GM18507 (cell line): ENCODE data around the gene MBNL1.
A peak's percentile ranks its signal among the peaks of the same experiment; 100 is the strongest.

Experiments used
- DNase-seq: peaks from one replicate; pipeline ENCODE4 v3.0.0; 2011; ENCODE audit warnings: low read depth; ENCODE audit not compliant: insufficient read length; ENCODE audit errors: extremely low spot score
- FAIRE-seq: peaks from 2 replicates; lab custom pipeline; 2011; peaks lifted over from hg19 to GRCh38; lab: Jason Lieb, UNC

MBNL1 gene

GRCh38 chr3:152245498-152246170, 23.1 kb upstream of the MBNL1 start:
- DNase-seq (no peak), FAIRE-seq (peak; percentile 81)

- DNase-seq (no peak), FAIRE-seq (no peak)
Observed at GRCh38 chr3:152251916-152252315, 16.8 kb upstream of the MBNL1 start.

- FAIRE-seq, result peak; percentile 71
- no peak for DNase-seq
Observed at GRCh38 chr3:152252755-152253154, 16.0 kb upstream of the MBNL1 start.

DNA sequence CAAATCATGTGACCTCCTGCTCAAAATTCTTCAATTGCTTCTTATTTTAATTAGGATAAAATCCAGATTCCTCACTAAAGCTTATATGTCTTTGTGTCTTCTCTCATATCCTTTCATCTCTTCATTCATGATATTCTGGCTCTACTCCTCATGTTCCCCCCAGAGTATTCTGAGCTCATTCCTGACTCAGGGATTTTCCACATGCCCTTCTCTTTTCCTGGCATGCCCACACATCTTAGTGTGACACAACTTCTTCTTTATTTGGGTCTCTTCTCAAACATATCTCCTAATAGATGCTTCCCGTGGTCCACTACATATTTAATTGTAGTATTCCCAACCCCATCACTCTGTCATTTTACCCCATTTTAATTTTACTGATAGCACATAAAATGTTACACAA, 15.2 kb upstream of the MBNL1 start:
- DNase-seq, result no peak
- FAIRE-seq, result peak; percentile 44

DNA sequence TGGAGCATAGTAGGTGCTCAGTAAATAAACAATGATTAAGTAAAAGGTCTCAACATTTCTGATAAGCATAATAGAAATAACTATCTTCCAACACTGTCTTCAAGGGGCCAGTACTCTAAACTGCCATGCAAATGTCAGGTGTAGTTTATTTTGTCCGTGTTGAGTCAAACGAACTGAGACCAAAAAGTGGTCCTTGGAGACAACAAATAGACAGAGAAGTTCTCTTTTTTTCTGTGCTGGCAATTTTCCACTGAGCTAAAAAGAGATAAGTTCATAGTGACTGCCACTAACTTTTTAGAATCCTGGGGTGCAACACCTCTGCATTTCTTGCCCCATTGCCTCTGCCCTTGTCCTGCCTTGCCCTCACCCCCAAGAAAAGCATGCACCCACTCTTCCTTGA, 14.7 kb upstream of the MBNL1 start:
- DNase-seq (no peak), FAIRE-seq (peak; percentile 82)

GRCh38 chr3:152255290-152255689, 13.4 kb upstream of the MBNL1 start:
- DNase-seq, result no peak
- FAIRE-seq, result no peak

DNA sequence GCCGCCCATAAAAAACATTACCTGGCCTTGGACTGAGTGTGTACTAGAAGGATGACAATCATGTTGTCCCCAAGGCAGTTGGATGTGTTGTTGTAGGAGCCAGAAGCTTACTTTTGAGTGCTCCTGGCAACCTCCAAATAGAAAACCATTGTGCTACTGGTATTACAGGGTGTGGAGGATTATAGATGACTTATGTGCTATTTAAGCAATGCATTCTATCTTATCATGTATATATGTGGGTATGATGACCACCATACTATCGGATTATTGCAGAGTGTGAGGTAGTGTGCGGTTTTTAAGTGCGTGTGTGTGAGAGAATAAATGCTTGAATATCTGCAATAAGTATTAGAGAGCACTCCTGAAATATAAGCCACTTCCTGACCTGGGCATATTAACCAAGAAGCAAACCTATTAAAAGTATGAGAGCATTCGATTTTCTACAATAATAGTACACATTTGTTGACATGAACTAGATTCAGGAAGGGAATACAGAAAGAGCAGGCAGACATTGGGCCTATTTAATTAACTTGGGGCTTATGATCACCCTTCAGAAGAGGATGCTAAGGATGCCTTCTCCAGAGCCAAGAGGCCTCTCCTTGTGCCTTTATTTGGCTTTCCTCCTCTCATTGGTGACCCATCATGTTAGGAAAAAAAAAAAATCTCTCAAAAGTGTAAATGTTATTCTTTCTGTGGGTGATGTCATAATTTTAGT, 11.7 kb upstream of the MBNL1 start:
- FAIRE-seq, result peak; percentile 15
- DNase-seq, result no peak

DNA sequence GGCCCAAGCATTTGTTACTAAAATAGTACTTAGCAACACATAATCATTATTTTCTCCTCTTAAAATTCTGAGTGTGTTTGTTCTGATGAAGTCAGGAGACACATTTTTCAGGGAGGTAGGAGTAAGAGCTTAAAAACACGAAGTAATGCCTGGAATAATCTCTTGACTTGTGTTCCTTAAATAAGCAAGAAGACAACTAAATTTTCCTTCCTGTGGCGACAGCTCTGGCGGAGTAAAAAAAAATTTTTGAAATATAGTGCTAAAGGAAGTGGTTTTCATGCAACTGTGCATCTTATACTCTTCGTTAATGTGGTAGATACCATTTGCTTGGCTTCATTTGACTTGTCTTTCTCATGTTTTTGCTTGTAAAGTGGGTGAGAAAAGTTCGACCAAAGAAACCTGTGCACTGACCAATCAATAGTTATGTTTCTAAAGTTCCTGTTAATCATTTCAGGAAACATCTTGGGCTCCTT, 11.1 kb upstream of the MBNL1 start:
- no peak for DNase-seq
- FAIRE-seq, result peak; percentile 95

GRCh38 chr3:152258448-152259393, 10.0 kb upstream of the MBNL1 start:
- no peak for DNase-seq
- FAIRE-seq, result peak; percentile 74

GRCh38 chr3:152259468-152259867, 9.3 kb upstream of the MBNL1 start:
- DNase-seq (no peak), FAIRE-seq (no peak)

DNA sequence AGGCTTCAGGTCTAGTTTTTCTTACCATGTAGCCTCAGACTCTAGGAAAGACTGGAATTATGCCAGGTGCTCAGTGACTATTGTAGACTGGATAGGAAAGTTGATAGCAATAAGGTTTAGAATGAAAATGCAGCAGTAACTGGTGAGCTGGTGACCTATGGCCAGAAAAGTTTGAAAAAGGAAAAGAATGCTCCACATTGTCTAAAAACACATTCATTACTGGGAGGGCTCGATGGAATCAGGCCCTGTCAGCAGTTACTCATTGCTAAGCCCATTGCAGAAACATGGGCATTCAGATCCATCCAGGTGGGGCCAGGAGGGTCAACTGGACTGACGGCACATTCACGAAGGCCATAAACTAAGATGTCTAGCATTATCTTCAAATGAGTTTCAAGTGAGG, 8.7 kb upstream of the MBNL1 start:
- DNase-seq (no peak), FAIRE-seq (no peak)

DNA sequence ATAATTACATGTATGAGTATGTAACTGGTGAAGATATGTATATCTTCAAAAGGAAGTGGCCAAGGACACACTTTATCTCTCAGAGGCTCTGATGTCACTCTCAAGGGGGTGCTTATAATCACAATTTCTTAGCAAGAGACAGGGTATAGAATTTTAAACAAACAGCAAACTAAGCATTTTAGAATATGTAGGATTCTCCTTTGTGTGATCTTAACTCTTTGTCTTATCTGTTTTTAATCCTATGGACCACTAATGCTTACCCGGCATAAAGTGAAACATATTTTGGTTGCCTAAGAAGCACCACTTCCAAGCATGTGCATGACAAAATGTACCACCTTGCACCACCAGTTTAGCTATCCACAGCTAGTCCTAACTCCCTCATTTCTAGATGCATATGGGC, 8.2 kb upstream of the MBNL1 start:
- FAIRE-seq (no peak), DNase-seq (no peak)

DNA sequence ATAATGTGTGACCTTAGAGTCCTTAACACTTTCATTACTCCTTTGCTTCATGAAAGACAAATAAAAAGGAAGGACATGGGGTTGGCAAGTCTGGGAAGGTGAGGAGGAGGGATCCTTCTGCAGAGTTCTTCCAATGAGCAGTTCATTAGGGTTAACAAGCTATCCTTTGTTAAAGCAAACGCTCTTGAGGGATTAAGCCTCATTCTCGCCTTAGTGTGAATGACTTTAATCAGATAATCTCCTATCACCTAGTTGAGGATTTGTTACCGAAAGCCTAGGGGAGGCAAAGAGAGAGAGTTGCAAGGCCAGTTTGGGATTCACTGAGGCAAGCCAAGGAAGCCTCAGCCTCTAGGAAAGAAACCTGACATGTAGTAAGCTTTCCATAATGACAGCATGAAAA, 7.4 kb upstream of the MBNL1 start:
- DNase-seq, result no peak
- no peak for FAIRE-seq

DNA sequence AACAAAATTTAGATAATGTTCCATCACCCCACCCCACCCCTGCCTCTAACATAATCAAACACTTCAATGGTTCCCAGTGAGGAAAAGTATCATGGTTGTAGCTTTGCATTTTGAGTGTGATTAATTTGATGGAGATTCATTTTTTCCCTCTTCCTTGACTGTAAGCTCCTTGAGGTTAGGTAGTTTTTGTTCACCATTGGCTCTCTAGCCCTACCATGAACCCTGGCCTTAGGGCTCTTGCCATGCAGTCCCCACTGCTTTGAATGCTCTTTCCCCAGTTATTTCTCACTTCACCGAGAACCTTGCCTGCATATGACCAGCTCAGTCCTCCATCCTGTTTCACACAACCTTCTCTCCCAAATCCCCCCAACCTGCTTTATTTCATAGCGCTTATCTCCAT, 5.0 kb upstream of the MBNL1 start:
- FAIRE-seq (no peak), DNase-seq (no peak)

DNA sequence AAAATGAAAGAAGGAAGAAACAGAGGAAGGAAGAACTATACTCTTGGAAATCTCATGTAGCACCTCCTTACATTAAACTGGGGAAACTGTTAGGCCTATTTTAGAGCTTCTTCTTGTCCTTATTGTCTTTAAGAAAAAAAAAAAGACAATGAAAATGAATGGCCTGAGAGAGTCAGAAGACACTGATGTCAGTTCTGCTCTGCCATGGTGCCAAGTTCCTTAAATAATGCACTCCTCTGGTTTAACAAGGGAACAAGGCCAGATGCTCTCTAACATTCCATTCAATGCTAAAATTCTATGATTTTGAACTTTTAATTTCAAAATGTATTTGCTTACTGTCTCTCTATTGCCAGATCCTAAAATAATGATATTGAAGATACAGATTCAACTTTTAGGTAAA, 4.4 kb upstream of the MBNL1 start:
- FAIRE-seq (no peak), DNase-seq (no peak)

GRCh38 chr3:152266221-152266995, 2.3 kb upstream of the MBNL1 start:
- DNase-seq (no peak), FAIRE-seq (no peak)

DNA sequence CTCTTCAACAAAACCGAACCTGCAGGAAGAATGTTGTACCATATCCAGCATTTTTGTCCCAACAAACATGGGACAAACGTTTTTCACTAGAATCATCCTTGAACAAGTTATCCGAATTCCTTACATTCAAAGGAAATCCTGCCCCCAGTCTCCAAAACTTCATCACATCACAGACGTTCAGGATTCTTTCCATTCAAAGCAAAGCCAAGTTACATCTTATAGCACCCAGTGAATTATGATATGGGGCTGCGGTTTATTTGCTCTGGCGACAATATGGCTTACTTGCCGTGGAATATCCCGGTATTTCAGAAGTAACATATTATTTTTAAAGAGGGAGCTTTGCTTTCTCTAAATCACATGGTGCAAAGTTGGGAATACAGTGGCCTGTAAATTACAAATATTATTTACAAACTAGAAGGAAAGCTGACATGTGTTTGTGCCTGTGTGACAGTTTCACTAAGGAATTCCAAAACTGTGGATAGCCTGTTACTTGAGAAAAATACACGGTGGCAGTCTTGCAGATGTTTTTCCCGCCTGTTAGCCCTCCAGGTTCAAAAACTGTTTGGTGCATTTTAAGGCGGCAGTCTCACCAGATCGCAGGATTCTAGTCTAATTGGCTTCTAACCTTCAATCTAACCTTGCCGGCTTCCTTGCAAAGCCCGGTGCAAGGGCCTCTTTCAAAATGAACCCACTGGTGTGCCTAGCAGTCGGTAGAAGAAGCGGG, 736 bp upstream of the MBNL1 start:
- no peak for FAIRE-seq
- DNase-seq, result no peak

GRCh38 chr3:152269056-152269830, 514 bp downstream of the MBNL1 start:
- FAIRE-seq (no peak), DNase-seq (peak; percentile 8)
